HepG2 (cell line): ENCODE data around the gene FOXR2. TPM values are rescaled to one million over a fixed set of nuclear protein-coding genes. Genes with fewer than 3 reads are reported as not detected.

ENCODE experiments used
- ATAC-seq: fragments of 200-7000 bp; cut with Tn5 transposase; 3 replicates; pipeline ENCODE4 v1.9.1; 2020; ENCODE audit warnings: mild to moderate bottlenecking, moderate library complexity
- BruUV-seq: library from RNA; stranded (reverse); fragments of 400-500 nt; replicated peaks from 2 replicates; lab custom pipeline; 2021; lab: Mats Ljungman, UMichigan
- CTCF ChIA-PET: fragments of 300-600 bp; formaldehyde crosslinking; extraction: SDS; loops from one replicate; lab custom pipeline; 2021; ENCODE audit warnings: low total read pairs, inconsistent platforms, low intra/inter-chr PET ratio; lab: Yijun Ruan, JAX
- POLR2A ChIA-PET: fragments of 350-600 bp; sonication (Branson Sonifier 250); formaldehyde crosslinking; loops from one replicate; lab custom pipeline; 2020; ENCODE audit warnings: antibody characterized with exemption, inconsistent platforms; lab: Yijun Ruan, JAX
- DNase-seq: peaks from one replicate; pipeline ENCODE4 v3.0.0-alpha.2; 2015; ENCODE audit warnings: low spot score
- FAIRE-seq: peaks from 3 replicates; lab custom pipeline; 2011; peaks lifted over from hg19 to GRCh38; lab: Jason Lieb, UNC
- H2AFZ ChIP-seq: one replicate; pipeline ENCODE4 v1.6.1; 2011; ENCODE audit warnings: low read length, inconsistent platforms
- H3K27ac ChIP-seq: fragments of 300-600 bp; 3 replicates; pipeline ENCODE4 v1.8.0; 2011; ENCODE audit warnings: mixed run types, mild to moderate bottlenecking, mixed read lengths, low read length, inconsistent platforms; ENCODE audit not compliant: insufficient read depth; ENCODE audit errors: extremely low read length
- H3K27me3 ChIP-seq, 2 experiments: fragments of 200-600 bp in 1 of 2; 2 replicates in 1 of 2; 3 replicates in 1 of 2; pipeline versions ENCODE4 v1.6.0 to v1.8.0; 2011; ENCODE audit warnings: low read length in 2 of 2, mild to moderate bottlenecking in 2 of 2, moderate library complexity in 2 of 2, inconsistent platforms in 1 of 2; ENCODE audit not compliant: insufficient read depth in 2 of 2, control insufficient read depth in 1 of 2
- H3K36me3 ChIP-seq, 2 experiments: fragments of 200-600 bp in 1 of 2; replicated peaks in 1 of 2; 2 replicates in 1 of 2; 3 replicates in 1 of 2; pipeline versions ENCODE4 v1.5.1 to v1.8.0; 2011; ENCODE audit warnings: low read length in 2 of 2, inconsistent platforms in 1 of 2; ENCODE audit not compliant: insufficient read depth in 2 of 2, control insufficient read depth in 1 of 2
- H3K4me1 ChIP-seq: 2 replicates; pipeline ENCODE4 v1.5.1; 2012; ENCODE audit warnings: low read length, inconsistent platforms; ENCODE audit not compliant: insufficient read depth
- H3K4me2 ChIP-seq: 2 replicates; pipeline ENCODE4 v1.6.0; 2011; ENCODE audit warnings: low read depth, low read length, inconsistent platforms
- H3K4me3 ChIP-seq, 3 experiments: fragments of 200-600 bp in 1 of 3; sonication (generic), shearing (Covaris generic) in 1 of 3; replicated peaks in 1 of 3; 2 replicates each; pipeline ENCODE4 v1.5.1; 2011 to 2016; ENCODE audit warnings: low read length in 3 of 3, inconsistent platforms in 2 of 3, low read depth in 2 of 3, mild to moderate bottlenecking in 2 of 3, control low read depth in 1 of 3, mixed read lengths in 1 of 3; ENCODE audit not compliant: insufficient read depth in 1 of 3
- H3K79me2 ChIP-seq: one replicate; pipeline ENCODE4 v1.6.1; 2011; ENCODE audit warnings: low read length, inconsistent platforms; ENCODE audit not compliant: insufficient read depth
- H3K9ac ChIP-seq: 2 replicates; pipeline ENCODE4 v1.6.0; 2011; ENCODE audit warnings: mild to moderate bottlenecking, low read depth, low read length, inconsistent platforms; ENCODE audit not compliant: insufficient read depth
- H3K9me3 ChIP-seq: 2 replicates; pipeline ENCODE4 v1.5.1; 2012; ENCODE audit warnings: mild to moderate bottlenecking, low read length
- H4K20me1 ChIP-seq: 2 replicates; pipeline ENCODE4 v1.6.0; 2011; ENCODE audit warnings: inconsistent platforms, mild to moderate bottlenecking, low read length, moderate library complexity; ENCODE audit not compliant: insufficient read depth
- ATF7 ChIP-seq, 2 experiments: fragments of 450-650 bp in 1 of 2; sonication (generic) in 1 of 2; formaldehyde crosslinking in 1 of 2; IDR thresholded peaks; 2 replicates each; pipeline versions ENCODE4 v1.4.0 to v1.6.1; 2016 to 2020; ENCODE audit warnings: antibody characterized with exemption in 1 of 2, mild to moderate bottlenecking in 1 of 2, missing genetic modification reagents in 1 of 2
- JUND ChIP-seq: sonication (generic); formaldehyde crosslinking; IDR thresholded peaks from 2 replicates; pipeline ENCODE4 v1.8.0; 2022; ENCODE audit warnings: mild to moderate bottlenecking, missing genetic modification reagents
- WGBS: methylation state at CpG from one replicate; pipeline ENCODE4 v1.1.6; 2017; ENCODE audit warnings: low lambda C conversion rate; 5-methylcytosine and 5-hydroxymethylcytosine counted together
- in situ Hi-C: cut with HindIII; loops from 2 replicates; pipeline ENCODE4 v1.10.0; 2017; ENCODE audit warnings: low pct_unique_long_range_greater_than_20kb; ENCODE audit not compliant: extremely low pct_ligation_motif_present
- intact Hi-C: fragments of 100-400 bp; cut with micrococcal nuclease; formaldehyde crosslinking; loops from one replicate; pipeline ENCODE4 v1.10.0; 2022; ENCODE audit not compliant: unreplicated experiment
- polyA plus RNA-seq, 8 experiments: library from polyadenylated mRNA; depleted of rRNA in 3 of 8; stranded (reverse) in 7 of 8; unstranded in 1 of 8; fragments of >200 nt; fragmentation: Illumina TruSeq in 4 of 8; extraction: Trizol in 4 of 8; gene quantifications; 2 replicates each; pipeline versions ENCODE4 v1.2.1 to v1.2.3, GENCODE V29; 2011 to 2016; ENCODE audit warnings: low read depth in 4 of 8, missing spikeins in 1 of 8, mixed read lengths in 1 of 8; ENCODE audit not compliant: insufficient read depth in 1 of 8
- small RNA-seq, 3 experiments: library from RNA; depleted of rRNA; stranded (forward); fragments of <200 nt; gene quantifications; one replicate each; pipeline ENCODE3, GENCODE V24; 2012; ENCODE audit warnings: low read depth in 2 of 3, low replicate concordance in 1 of 3; ENCODE audit not compliant: insufficient read length in 3 of 3, insufficient read depth in 2 of 3
- total RNA-seq, 5 experiments: library from RNA; depleted of rRNA; stranded (reverse); fragments of >200 nt; fragmentation: Illumina TruSeq; extraction: Trizol; gene quantifications; 2 replicates each; pipeline ENCODE4 v1.2.3, GENCODE V29; 2016; ENCODE audit warnings: low read depth in 1 of 5

Gene FOXR2
- total and polyA plus RNA-seq, 2 of the 13 experiments (the other 11 are each of a cell fraction or from before 2014, with no cell fraction given) = not detected

DNA sequence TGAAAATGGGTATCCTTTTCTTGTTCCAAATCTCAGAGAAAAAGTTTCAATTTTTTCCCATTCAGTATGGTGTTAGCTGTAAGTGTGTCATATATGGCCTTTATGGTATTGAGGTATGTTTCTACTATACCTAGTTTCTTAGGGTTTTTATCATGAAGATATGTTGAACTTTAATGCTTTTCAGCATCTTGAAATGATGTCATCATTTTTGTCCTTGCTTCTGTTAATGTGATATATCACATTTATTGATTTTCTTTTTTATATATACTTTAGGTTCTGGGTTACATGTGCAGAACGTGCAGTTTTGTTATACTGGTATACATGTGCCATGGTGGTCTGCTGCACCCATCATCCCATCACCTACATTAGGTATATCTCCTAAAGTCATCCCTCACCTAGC lies 44.9 kb downstream of the FOXR2 start:
- no peaks in the 10 kb centered on the region for H3K36me3 ChIP-seq
- FAIRE-seq = no peak
- 0% methylated on average over 1 of the region's 1 CpG for WGBS
- TF ChIP-seq ATF7 (IDR thresholded peaks at IDR 0.05) = peak; percentile 80
- TF ChIP-seq ATF7 (CRISPR knock-in tag; IDR thresholded peaks at IDR 0.05) = no peak
- TF ChIP-seq JUND (CRISPR knock-in tag) = no peak
- no peaks in the 10 kb centered on the region for H4K20me1 ChIP-seq
- intact Hi-C loops (no loop called here), in situ Hi-C loops (no loop called here)
- no TSS peak for BruUV-seq
- no peak for DNase-seq
- no peak overlapping the region for H3K9ac ChIP-seq
- H3K27me3 ChIP-seq = no peaks in the 10 kb centered on the region
- H3K27ac ChIP-seq = no peak overlapping the region
- CTCF ChIA-PET = no interaction called here
- ATAC-seq = no peak
- H3K4me3 ChIP-seq = no peak overlapping the region
- H3K4me2 ChIP-seq = no peak overlapping the region
- no peaks in the 10 kb centered on the region for H3K4me1 ChIP-seq
- H3K9me3 ChIP-seq = no peaks in the 10 kb centered on the region
- H3K79me2 ChIP-seq = no peaks in the 10 kb centered on the region
- POLR2A ChIA-PET = no interaction called here
- no peak overlapping the region for H2AFZ ChIP-seq

Small RNAs within 50 kb of the gene (small RNA-seq; reads per million reads assigned to genes)
- 0 reads per million in 3 experiments for gene RF00019

Other genes starting within 250 kb of the FOXR2 start
- 3.0 and 5.0 TPM in 2 replicates for gene MAGEH1, start 171.3 kb upstream of the FOXR2 start, total RNA-seq (2016; rRNA removed; fragmentation: Illumina TruSeq; extraction: Trizol)
- gene MAGEH1, start 171.3 kb upstream of the FOXR2 start, polyA plus RNA-seq (2011; rRNA removed) = 3.6 and 3.8 TPM in 2 replicates
- gene USP51, start 133.6 kb upstream of the FOXR2 start, total RNA-seq (2016; rRNA removed; fragmentation: Illumina TruSeq; extraction: Trizol) = not detected in 2 replicates
- gene USP51, start 133.6 kb upstream of the FOXR2 start, polyA plus RNA-seq (2011; rRNA removed) = not detected in 2 replicates
- 11.2 and 12.2 TPM in 2 replicates for gene RRAGB, start 94.3 kb downstream of the FOXR2 start, total RNA-seq (2016; rRNA removed; fragmentation: Illumina TruSeq; extraction: Trizol)
- 19.9 and 22.1 TPM in 2 replicates for gene RRAGB, start 94.3 kb downstream of the FOXR2 start, polyA plus RNA-seq (2011; rRNA removed)